WTC11 (cell line): Measurements from ENCODE around the gene SELENOS. TPM values are rescaled to one million over a fixed set of nuclear protein-coding genes. Genes with fewer than 3 reads are reported as not detected.

Experiments
- ATAC-seq: fragments of 200-7000 bp; cut with Tn5 transposase; 2 replicates; pipeline ENCODE4 v1.10.0; 2021; ENCODE audit warnings: mild to moderate bottlenecking, moderate library complexity
- CTCF ChIA-PET: fragments of 300-600 bp; sonication (Branson Sonifier 250); formaldehyde crosslinking; loops from one replicate; lab custom pipeline; 2021; ENCODE audit warnings: antibody characterized with exemption; lab: Charles Lee
- POLR2A ChIA-PET: fragments of 350-600 bp; sonication (Branson Sonifier 250); formaldehyde crosslinking; loops from one replicate; lab custom pipeline; 2021; ENCODE audit warnings: antibody characterized with exemption; lab: Charles Lee
- DNase-seq: peaks from one replicate; pipeline ENCODE4 v3.0.0; 2021; ENCODE audit warnings: low spot score
- H3K27ac Mint-ChIP-seq: 2 replicates; pipeline ENCODE4 v1.8.0; 2021; ENCODE audit warnings: mixed read lengths
- H3K27me3 Mint-ChIP-seq: 2 replicates; pipeline ENCODE4 v1.8.0; 2021; ENCODE audit warnings: low read depth, mild to moderate bottlenecking, moderate library complexity, mixed read lengths
- H3K36me3 Mint-ChIP-seq: 2 replicates; pipeline ENCODE4 v1.8.0; 2021; ENCODE audit warnings: mixed read lengths
- H3K4me1 Mint-ChIP-seq: 2 replicates; pipeline ENCODE4 v1.8.0; 2022; ENCODE audit warnings: mixed read lengths
- H3K4me3 Mint-ChIP-seq: 2 replicates; pipeline ENCODE4 v1.8.0; 2021; ENCODE audit warnings: mild to moderate bottlenecking, moderate library complexity, mixed read lengths
- H3K9me3 Mint-ChIP-seq: 2 replicates; pipeline ENCODE4 v1.8.0; 2021; ENCODE audit warnings: mixed read lengths
- CBFB ChIP-seq: sonication (generic); formaldehyde crosslinking; IDR thresholded peaks from 2 replicates; pipeline ENCODE4 v1.8.1; 2022; ENCODE audit warnings: mild to moderate bottlenecking, low read depth, missing genetic modification reagents
- CTCF ChIP-seq: fragments of 200-600 bp; IDR thresholded peaks from 2 replicates; pipeline ENCODE4 v1.8.0; 2022; ENCODE audit warnings: antibody characterized with exemption
- E2F1 ChIP-seq: sonication (generic); formaldehyde crosslinking; IDR thresholded peaks from 2 replicates; pipeline ENCODE4 v1.8.0; 2022; ENCODE audit warnings: mild to moderate bottlenecking, missing genetic modification reagents
- E2F4 ChIP-seq: sonication (generic); formaldehyde crosslinking; IDR thresholded peaks from 2 replicates; pipeline ENCODE4 v1.8.1; 2022; ENCODE audit warnings: low read depth, mild to moderate bottlenecking, moderate library complexity, missing genetic modification reagents, borderline replicate concordance
- FOXJ3 ChIP-seq: sonication (generic); formaldehyde crosslinking; IDR thresholded peaks from 2 replicates; pipeline ENCODE4 v1.9.0; 2021; ENCODE audit warnings: missing genetic modification reagents, mild to moderate bottlenecking, borderline replicate concordance
- FOXK1 ChIP-seq: sonication (generic); formaldehyde crosslinking; IDR thresholded peaks from 2 replicates; pipeline ENCODE4 v1.8.0; 2022; ENCODE audit warnings: mild to moderate bottlenecking, moderate library complexity, missing genetic modification reagents
- KAT7 ChIP-seq: sonication (generic); formaldehyde crosslinking; IDR thresholded peaks from 2 replicates; pipeline ENCODE4 v1.8.1; 2023; ENCODE audit warnings: missing genetic modification reagents, mild to moderate bottlenecking, borderline replicate concordance
- MAX ChIP-seq: sonication (generic); formaldehyde crosslinking; IDR thresholded peaks from 2 replicates; pipeline ENCODE4 v1.8.0; 2022; ENCODE audit warnings: mild to moderate bottlenecking, missing genetic modification reagents
- MXD4 ChIP-seq: fragments of 250-450 bp; sonication (Bioruptor Pico); IDR thresholded peaks from 2 replicates; pipeline ENCODE4 v1.8.0; 2021; ENCODE audit warnings: mild to moderate bottlenecking, moderate library complexity, borderline replicate concordance
- NFATC4 ChIP-seq: fragments of 250-450 bp; sonication (Bioruptor Pico); IDR thresholded peaks from 2 replicates; pipeline ENCODE4 v1.9.0; 2021; ENCODE audit warnings: mild to moderate bottlenecking
- NFYB ChIP-seq: sonication (generic); formaldehyde crosslinking; conservative IDR thresholded peaks from 2 replicates; pipeline ENCODE4 v1.8.0; 2022; ENCODE audit warnings: low read depth, missing genetic modification reagents
- NR3C1 ChIP-seq: sonication (generic); formaldehyde crosslinking; conservative IDR thresholded peaks from 2 replicates; pipeline ENCODE4 v1.8.1; 2023; ENCODE audit warnings: low read depth, mild to moderate bottlenecking, missing genetic modification reagents
- PRDM15 ChIP-seq: sonication (generic); formaldehyde crosslinking; IDR thresholded peaks from 2 replicates; pipeline ENCODE4 v1.8.0; 2022; ENCODE audit warnings: missing genetic modification reagents
- PRRX2 ChIP-seq: fragments of 250-450 bp; sonication (Bioruptor Pico); IDR thresholded peaks from 2 replicates; pipeline ENCODE4 v1.8.0; 2021; ENCODE audit warnings: mild to moderate bottlenecking
- RELA ChIP-seq: sonication (generic); formaldehyde crosslinking; IDR thresholded peaks from 2 replicates; pipeline ENCODE4 v1.8.1; 2022; ENCODE audit warnings: missing genetic modification reagents, mild to moderate bottlenecking, borderline replicate concordance
- RORB ChIP-seq: fragments of 250-450 bp; sonication (Bioruptor Pico); IDR thresholded peaks from 2 replicates; pipeline ENCODE4 v1.9.0; 2021; ENCODE audit warnings: mild to moderate bottlenecking
- SOX15 ChIP-seq: fragments of 250-450 bp; sonication (Bioruptor Pico); IDR thresholded peaks from 2 replicates; pipeline ENCODE4 v1.9.0; 2021; ENCODE audit warnings: mild to moderate bottlenecking
- TP53 ChIP-seq: sonication (generic); formaldehyde crosslinking; IDR thresholded peaks from 2 replicates; pipeline ENCODE4 v1.8.1; 2023; ENCODE audit warnings: mild to moderate bottlenecking, missing genetic modification reagents
- ZNF121 ChIP-seq: sonication (generic); formaldehyde crosslinking; IDR thresholded peaks from 2 replicates; pipeline ENCODE4 v1.8.0; 2023; ENCODE audit warnings: missing genetic modification reagents
- ZNF138 ChIP-seq: sonication (generic); formaldehyde crosslinking; conservative IDR thresholded peaks from 2 replicates; pipeline ENCODE4 v1.8.1; 2022; ENCODE audit warnings: mild to moderate bottlenecking, moderate library complexity, missing genetic modification reagents
- ZNF219 ChIP-seq: sonication (generic); formaldehyde crosslinking; IDR thresholded peaks from 2 replicates; pipeline ENCODE4 v1.8.0; 2023; ENCODE audit warnings: missing genetic modification reagents, mild to moderate bottlenecking, borderline replicate concordance
- ZNF317 ChIP-seq: sonication (generic); formaldehyde crosslinking; IDR thresholded peaks from 2 replicates; pipeline ENCODE4 v1.8.1; 2023; ENCODE audit warnings: low read depth, mild to moderate bottlenecking, moderate library complexity, missing genetic modification reagents, borderline replicate concordance
- total RNA-seq: library from RNA; stranded (reverse); gene quantifications from 3 replicates; pipeline ENCODE4 v1.2.3, GENCODE V29; 2021

The SELENOS gene
- total RNA-seq, 1 experiment from 2014 or later = 43.8 TPM

GRCh38 chr15:101323793-101324523 lies 46.7 kb upstream of the SELENOS start:
- H3K4me3 Mint-ChIP-seq = no peak overlapping the region
- ATAC-seq (no peak), DNase-seq (no peak)
- CTCF ChIA-PET = interaction anchor here (0.7 kb wide), 1 partner anchor 318 kb away, joined by 3 read pairs; no protein-coding TSS in a partner anchor
- no peak overlapping the region for H3K27ac Mint-ChIP-seq
- TF ChIP-seq ZNF138 (CRISPR knock-in tag) = no peak
- no peak for TF ChIP-seq CBFB (CRISPR knock-in tag)
- TF ChIP-seq ZNF219 (CRISPR knock-in tag) = no peak
- no peak for TF ChIP-seq NFATC4 (CRISPR knock-in tag)
- no peak for TF ChIP-seq ZNF317 (CRISPR knock-in tag)
- no peak for TF ChIP-seq FOXJ3 (CRISPR knock-in tag)
- no peak for TF ChIP-seq E2F4 (CRISPR knock-in tag)
- no peak for TF ChIP-seq RELA (CRISPR knock-in tag)
- TF ChIP-seq CTCF = no peak
- no peak for TF ChIP-seq NR3C1
- H3K36me3 Mint-ChIP-seq = no peaks in the 10 kb centered on the region
- no peaks in the 10 kb centered on the region for H3K9me3 Mint-ChIP-seq
- POLR2A ChIA-PET = no interaction called here
- peaks cover 6% of the 10 kb centered on the region for H3K4me1 Mint-ChIP-seq
- H3K27me3 Mint-ChIP-seq = peaks cover 3% of the 10 kb centered on the region

GRCh38 chr15:101322854-101323477 lies 45.7 kb upstream of the SELENOS start:
- H3K4me1 Mint-ChIP-seq = peaks cover 6% of the 10 kb centered on the region
- H3K36me3 Mint-ChIP-seq = no peaks in the 10 kb centered on the region
- no peak overlapping the region for H3K4me3 Mint-ChIP-seq
- no peaks in the 10 kb centered on the region for H3K9me3 Mint-ChIP-seq
- DNase-seq = no peak
- no peak for TF ChIP-seq MXD4 (CRISPR knock-in tag)
- no peak for TF ChIP-seq FOXK1 (CRISPR knock-in tag)
- TF ChIP-seq NFATC4 (CRISPR knock-in tag) = no peak
- TF ChIP-seq MAX (CRISPR knock-in tag) = no peak
- TF ChIP-seq PRDM15 (CRISPR knock-in tag) = no peak
- no peak for TF ChIP-seq CBFB (CRISPR knock-in tag)
- no peak for TF ChIP-seq KAT7 (CRISPR knock-in tag)
- TF ChIP-seq PRRX2 (CRISPR knock-in tag) = no peak
- no peak for TF ChIP-seq ZNF121 (CRISPR knock-in tag)
- no peak for TF ChIP-seq E2F1 (CRISPR knock-in tag)
- TF ChIP-seq NFYB (CRISPR knock-in tag) = no peak
- TF ChIP-seq RORB = no peak
- TF ChIP-seq TP53 = no peak
- no peak for TF ChIP-seq SOX15
- H3K27me3 Mint-ChIP-seq = 0 out of 2 replicates have a peak, but pooled peaks cover 2% of the 10 kb centered on the region
- CTCF ChIA-PET = interaction anchor here (0.7 kb wide), 1 partner anchor 319 kb away, joined by 3 read pairs; no protein-coding TSS in a partner anchor
- no peak overlapping the region for H3K27ac Mint-ChIP-seq
- ATAC-seq = no peak
- POLR2A ChIA-PET = no interaction called here
